ENCODE results near the gene PRKCA.

GRCh38 chr17:66290101-66290722 lies 12.2 kb upstream of the PRKCA start:
- TF ChIP-seq POLR2A (IDR thresholded peaks at IDR 0.05; ENCODE audit: low read length) (no peak), GATA1 (IDR thresholded peaks at IDR 0.05; ENCODE audit: low read depth, low read length) (no peak)

All from erythroblast (primary cell).